GM19467 (cell line): Measurements from ENCODE around the gene PIAS1.
"Not testable (repeated sequence)": the region's sequence is repeated elsewhere in the genome, so short reads cannot be mapped to it uniquely, and the experiment has no call there.

Experiments used
- ATAC-seq: cut with Tn5 transposase; IDR thresholded peaks from one replicate; pipeline ENCODE4 v1.9.1; 2021; ENCODE audit warnings: mild to moderate bottlenecking, moderate library complexity; ENCODE audit not compliant: unreplicated experiment

PIAS1 gene

DNA sequence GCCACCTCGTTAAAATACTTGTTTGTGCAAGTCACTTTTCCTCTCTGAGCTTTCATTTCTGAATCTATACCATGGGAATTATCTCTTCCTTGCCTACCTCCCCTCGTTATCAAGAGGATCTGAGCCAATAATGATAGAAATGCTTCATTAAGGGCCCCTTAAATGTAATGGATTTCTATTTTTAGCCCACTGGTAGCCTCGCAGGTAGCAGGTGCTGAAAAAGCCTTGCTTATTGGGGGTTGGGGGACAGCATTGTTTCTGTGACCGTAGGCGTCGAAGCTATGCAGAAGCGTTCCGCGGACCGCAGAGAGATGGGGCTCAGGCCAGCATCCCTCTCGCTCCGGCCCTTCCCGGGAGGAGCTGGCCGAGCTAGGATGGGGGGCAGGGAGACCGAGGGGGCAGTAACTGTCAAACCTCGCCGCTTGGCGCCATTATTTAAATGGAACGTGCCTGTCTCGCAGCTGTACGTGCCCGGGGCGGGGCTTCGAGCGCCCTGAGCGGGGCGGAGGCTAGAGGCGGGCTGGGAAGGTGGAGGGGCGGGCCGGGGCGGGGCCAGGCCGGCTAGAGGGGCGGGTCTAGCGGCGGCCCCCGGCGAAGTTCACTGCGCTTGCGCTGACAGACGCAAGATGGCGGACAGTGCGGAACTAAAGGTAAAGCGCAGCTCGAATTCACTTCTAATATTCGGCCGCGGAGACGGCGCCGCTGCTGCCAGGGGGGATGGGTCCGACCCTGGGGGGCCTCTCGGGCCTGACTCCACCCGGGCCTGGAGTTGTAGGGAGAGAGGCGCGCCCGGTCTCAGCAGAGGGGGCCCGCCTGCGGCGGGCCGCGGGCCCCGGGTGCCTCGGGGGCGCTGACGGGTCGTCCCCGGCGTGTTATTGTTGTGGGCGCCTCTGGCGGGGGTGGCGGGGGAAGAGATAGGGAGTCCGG is at the start of gene PIAS1:
PIAS1 (plus strand) TSS at position 615 of the 927 bp plus-strand sequence; CDS start at position 627, 12 bp downstream.
- ATAC-seq = peak; percentile 80

DNA sequence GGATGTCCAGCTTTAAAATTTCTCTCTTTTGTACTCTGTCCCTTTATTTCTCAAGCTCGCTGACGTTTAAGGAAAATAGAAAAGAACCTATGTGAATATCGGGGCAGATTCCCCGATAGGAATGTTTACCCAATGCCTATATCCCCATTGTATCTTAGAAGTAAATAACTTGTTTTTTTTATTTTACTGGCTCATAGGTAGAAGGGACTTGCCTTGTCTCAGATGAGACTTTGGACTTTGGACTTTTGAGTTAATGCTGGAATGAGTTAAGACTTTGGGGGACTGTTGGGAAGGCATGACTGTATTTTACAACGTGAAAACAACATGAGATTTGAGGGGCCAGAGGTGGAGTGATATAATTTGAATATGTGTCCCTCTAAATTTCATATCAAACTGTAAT is 46.5 kb upstream of the PIAS1 start:
- ATAC-seq = not testable (repeated sequence)

DNA sequence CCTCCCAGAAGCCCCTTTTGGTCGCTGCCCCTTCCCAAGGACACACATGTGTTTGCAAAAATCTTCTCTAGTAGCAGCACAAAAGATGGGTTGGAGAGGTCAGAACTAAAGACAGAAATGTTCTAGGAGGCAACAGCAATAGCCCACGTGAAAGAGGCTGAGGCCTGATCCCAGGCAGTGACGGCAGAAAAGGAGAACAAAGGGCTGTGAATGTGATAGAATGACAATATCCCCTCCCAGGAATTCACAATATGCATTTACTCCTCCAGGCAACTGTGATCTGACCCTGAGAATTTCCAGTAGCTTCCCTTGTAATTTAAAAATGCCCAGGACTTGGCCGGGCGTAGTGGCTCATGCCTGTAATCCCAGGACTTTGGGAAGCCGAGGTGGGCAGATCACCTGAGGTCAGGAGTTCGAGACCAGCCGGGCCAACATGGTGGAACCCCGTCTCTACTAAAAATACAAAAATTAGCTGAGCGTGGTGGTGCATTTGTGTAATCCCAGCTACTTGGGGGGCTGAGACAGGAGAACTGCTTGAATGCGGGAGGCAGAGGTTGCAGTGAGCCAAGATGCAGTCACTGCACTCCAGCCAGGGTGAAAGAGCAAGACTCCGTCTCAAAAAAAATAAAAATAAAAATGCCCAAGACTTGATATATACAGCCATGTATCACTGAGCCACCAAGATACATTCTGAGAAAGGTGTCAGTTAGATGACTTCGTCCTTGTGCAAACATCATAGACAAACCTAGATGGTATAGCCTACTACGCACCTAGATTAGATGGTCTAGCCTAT is 43.6 kb upstream of the PIAS1 start:
- ATAC-seq = no peak

DNA sequence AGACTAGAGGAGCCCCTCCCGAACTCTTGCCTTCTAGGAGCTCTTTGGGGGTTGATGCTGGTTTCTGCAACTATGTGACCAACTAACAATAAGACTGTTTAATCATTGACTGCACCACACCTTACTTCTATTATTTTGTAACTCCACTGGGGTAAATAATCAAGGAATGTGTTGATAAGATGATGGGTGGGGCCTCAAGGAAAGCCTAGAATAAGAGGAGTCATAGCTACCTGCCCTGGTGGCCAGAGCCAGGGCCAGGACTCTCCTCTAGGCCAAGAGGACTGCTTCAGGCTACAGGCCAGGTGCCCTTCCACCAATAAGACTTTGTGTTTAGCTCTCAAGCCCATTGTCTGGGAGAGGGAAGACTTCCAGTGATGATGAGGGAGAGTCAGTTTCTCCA is 41.2 kb upstream of the PIAS1 start:
- ATAC-seq = no peak

DNA sequence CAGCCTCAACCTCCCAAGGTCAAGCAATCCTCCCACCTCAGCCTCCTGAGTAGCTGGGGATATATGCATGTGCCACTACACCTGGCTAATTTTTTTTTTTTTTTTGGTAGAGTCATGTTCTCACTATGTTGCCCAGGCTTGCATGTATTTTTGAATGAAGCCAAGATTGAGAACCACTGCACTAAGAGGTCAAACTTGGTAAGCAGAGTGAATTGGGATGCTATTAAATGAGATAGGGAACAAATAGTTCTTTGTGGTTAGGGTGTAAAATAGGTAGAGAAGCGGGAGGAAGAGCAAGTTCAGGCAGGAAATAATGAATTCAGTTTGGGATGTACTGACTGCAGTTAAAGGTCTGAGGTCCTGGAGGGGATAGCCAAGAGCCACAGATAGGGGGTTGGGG is 39.9 kb upstream of the PIAS1 start:
- ATAC-seq = no peak

DNA sequence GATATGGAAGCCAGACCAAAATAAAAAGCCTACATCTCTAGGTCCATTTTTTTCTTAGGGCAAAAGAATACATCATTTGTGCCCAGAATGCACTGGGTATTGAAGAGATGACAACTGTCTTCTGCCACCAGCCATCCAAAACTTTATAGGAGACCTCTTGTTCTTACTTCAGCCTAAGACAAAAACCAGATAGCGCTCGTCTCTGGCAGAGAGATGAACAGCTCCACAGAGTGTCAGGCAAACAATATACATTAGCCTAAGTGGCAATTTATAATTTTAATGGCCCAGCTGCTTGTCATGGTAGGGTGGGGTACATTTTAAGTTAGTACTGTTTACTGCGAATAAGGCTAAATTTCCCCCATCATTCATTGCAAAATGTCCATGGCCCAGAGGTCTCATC is 38.9 kb upstream of the PIAS1 start:
- ATAC-seq = no peak

DNA sequence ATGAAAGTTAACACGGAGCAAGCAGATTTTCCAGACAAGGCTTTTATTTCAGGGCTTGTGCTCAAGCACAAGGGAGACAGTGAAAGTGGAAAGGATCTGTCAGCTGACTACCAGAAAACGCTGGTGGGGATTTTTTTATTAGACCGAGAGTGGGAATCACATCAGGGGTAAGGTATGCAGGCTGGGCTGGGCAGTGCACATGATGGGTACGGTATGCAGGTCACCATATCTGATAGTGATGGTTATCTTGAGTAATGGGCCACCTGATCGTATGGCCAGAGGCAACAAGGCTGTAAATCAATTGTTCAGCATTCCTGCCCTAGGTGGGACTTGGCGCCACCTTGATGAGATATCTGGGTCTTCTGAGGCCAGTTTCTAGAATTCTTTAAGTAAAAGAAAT is 36.9 kb upstream of the PIAS1 start:
- no peak for ATAC-seq

DNA sequence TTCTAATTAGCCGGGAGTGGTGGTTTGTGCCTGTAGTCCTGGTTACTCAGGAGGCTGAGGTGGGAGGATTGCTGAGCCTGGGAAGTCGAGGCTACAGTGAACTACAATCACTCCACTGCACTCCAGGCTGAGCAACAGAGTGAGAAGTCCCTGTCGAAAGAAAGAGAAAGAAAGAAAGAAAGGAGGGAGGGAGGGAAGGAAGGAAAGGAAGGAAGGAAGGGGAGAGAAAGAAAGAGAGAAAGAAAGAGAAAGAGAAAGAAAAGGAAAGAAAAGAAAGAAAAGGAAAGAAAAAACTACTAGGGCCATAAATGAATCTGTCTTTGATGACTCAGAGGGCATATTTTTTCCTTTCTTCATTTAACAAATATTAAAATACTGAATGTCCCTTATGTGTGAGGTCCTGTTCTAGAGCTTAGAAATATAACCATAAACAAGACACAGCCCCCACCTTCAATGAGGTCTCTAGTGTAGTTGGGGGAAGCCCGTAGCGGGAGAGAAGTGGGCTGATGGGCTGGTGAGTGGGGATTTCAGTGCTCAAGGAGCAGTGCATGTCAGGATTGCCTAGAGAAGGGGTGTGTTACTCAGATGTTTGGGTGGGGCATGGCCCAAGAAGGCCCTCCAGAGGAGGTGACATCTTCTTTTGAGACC is 35.2 kb upstream of the PIAS1 start:
- ATAC-seq = no peak

DNA sequence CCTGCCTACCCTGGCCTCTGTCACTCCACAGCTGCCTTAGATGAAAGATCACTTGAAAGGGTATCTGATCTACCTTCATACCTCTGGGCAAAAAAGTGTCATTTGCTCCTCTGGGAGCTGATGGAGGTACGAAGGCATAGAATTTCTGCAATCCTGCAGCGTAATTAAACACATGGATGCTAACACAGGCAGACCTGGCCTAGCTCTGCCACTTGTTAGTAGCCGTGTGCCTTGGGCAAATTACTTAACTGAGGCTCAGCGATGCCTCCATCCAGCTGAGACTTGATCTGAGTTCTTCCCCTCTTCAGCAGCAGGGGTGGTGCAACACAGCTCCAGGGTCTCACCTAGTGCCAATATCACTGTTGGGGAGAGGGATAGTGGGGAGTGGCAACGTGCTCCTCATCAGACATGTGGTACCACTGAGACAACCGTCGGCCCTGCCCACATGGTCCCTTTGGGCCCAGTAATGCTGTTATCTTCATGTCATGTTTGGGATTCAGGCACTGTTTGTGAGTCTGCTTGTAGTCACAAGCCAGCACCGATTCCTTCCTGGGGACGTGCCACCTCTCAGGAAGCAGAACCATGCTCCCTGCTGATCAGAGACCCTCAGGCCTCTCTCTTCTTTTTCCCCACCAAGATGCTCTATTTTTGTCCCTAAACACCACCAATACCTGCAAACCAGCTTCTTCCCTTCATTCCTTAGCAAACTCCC is 34.1 kb upstream of the PIAS1 start:
- ATAC-seq = no peak

DNA sequence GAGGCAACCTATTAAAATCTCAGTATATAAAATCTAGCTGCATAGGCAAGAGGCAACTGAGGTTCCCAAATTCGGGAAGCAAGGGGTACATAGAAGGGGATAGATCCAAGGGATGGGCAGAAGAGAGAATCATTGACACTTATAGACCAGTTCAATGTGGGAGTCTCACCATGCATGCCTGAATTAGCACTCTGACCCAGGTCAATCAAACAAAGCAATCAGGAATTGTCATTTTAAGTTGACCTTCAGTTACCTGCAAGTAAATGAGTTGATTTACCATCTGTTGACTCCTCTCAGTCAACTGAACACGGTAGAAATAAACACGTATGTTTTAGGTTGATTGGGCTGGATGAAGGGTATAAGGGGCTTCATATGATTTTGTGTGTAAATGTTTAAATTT is 33.4 kb upstream of the PIAS1 start:
- no peak for ATAC-seq

DNA sequence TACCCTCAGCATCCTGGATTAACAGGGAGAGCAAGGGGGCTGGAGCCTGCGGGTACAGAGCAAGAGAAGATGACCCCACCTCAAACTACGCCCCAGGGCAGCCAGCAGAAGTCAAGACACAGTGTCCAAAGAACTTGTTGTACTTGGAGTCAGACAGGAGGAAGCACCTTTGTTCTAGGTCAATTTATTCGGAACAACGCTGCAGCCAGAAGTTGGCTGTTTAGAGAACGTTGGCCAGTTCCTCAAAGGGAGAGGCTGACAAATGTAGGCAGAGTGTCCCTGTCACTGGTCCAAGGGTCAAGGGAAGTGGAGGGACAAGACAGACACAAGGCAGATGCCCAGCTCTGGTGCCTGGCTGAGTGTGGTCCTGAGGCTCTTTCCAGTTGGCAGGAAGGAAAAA is 32.1 kb upstream of the PIAS1 start:
- no peak for ATAC-seq

DNA sequence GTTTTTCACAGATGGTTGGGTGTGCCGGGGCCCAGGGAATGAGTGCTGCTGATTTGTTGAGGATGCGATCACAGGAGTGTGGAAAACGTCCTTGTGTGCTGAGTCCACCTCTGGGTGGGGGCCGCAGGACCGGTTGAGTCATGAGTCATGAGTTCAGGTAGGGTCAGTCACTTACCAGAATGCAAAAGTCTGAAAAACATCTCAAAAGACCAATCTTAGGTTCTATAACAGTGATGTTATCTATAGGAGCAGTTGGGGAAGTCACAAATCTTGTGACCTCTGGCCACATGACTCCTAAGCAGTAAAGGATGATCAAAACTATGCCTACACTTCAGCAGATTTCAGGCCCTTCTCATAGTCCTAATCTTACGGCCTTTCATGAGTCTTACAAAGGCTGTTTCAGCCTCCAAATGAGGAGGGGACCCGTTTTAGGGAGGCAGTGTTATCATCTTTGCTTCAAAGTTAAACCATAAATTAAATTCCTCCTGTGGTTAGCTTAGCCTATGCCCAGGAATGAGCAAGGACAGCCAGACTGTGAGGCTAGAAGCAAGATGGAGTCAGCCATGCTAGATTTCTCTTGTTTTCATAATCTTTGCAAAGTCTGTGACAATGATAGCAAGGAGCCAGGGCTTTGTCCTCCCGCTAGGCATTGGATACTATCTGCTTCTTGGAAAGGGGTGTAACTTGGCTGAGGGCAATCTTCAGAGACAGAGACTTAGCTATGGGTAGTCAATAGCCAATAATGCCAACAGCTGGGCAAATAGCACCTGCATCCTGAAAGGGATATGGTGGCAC is 30.6 kb upstream of the PIAS1 start:
- ATAC-seq = no peak

DNA sequence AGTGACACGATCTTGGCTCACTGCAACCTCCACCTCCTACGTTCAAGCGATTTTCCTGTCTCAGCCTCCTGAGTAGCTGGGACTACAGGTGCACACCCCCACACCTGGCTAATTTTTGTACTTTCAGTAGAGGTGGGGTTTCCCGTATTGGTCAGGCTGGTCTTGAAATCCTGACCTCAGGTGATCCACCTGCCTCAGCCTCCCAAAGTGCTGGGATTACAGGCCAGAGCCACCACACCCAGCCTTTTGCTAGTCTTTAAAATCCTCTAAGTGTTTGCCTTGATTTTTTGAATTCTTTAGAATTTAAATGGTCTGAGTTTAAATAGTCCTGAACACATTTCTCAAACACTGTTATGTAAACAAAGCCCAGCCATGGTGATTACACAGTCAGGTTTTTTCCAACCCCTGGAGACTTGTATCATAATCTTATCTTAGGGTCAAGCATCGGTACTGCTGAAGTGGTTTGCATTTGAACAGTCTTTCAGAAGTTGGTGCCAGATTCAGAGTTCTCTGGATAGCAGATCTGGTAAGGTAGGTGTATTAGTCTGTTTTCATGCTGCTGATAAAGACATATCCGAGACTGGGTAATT is 28.2 kb upstream of the PIAS1 start:
- ATAC-seq = no peak

DNA sequence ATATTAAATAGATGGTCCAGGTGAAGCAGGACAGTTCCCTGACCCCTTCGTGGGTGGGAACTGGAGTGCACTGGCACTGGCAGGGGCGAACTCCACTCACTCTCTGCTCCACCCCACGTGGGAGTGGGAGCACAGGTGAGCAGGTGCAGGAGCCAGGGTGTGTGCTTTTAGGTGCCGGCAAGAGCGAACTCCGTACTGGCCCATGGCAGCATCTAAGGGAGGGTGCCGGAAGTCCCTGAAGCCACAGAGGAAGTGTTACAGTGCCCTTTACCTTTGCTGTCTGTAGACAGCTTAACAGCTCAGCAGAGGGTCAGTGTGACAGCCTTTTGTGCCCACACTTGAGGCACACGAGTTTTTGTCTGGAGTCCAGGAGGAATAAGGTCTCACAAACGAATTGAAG is 26.7 kb upstream of the PIAS1 start:
- no peak for ATAC-seq

DNA sequence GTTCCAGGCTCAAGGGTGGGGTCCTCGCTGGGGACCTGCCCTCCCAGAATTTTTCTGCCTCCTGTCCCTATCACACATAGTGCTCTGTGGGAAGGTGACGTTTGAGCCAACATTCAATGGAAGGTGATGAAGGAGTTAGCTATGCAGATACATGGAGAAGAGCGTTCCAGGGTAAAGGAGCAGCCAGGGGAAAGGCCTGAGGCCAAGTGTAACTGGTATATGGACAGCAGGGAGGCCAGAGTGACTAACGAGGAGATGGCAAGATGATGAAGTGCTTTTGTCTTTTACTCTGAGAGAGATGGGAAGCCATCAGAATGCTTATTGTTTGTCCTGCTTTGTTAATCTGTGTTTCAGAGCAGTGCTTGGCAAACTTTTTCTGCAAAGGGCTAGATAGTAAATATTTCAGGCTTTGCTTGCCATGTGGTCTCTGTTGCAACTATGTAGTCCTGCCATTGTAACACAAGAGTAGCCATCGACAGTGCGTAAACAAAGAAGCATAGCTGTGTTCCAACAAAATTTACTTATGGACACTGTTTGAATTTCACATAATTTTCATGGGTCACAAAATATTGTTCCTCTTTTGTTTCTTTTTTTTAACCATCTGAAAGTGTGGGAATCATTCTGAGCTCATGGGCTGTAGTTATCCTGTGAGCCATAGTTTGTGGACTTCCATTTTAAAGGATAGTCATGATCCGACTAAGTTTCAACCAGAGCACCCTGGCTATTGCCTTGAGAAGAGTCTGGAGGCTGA is 25.8 kb upstream of the PIAS1 start:
- no peak for ATAC-seq

DNA sequence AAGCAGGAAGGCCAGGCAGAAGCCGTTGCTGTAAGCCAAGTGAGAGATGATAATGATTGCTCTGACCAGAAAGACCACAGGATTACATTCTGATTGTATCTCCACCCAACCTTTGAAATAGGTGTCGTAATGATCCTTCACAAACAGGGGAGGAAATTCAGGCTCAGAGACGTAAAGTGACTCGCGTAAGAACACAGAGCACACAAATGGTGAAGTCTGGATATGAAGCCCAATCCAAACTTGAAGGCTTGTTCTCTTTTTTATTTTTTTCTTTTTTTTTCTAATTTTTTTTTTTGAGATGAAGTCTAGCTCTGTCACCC is 25.3 kb upstream of the PIAS1 start:
- no peak for ATAC-seq

DNA sequence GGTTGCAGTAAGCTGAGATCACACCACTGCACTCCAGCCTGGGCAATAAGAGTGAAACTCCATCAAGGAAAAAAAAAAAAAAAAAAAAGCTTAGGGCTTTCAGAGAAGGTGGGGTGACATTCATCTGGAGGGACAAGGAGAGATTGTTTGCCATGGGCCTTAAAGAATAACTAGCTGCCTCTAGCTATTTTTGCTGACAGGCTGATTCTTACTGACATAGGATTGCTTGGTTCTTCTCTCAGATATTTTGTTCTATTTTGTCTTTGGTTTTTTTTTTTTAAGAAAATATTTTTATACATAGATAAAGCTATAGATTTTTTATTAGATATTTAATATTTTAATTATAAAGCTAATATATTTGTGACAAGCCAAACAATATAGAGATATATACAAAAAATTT is 24.2 kb upstream of the PIAS1 start:
- no peak for ATAC-seq

DNA sequence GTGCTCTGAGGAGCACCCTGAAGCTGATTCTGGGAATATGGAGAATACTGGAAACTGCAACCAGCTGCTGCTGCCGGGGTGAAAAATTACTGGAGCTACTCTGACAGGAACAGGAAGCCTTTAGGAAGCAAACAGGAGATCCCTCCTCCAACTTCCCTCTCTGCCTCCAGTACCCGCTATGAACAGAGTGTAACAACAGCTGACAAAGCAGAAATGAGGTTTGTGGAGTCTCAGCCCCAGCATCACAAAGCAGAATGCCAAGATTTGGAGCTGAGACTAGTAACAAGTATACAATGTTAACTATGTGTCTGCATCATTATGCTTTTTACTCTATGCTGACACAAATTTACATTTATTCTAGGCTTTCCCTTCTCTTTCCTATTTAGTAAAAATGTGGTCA is 22.7 kb upstream of the PIAS1 start:
- ATAC-seq = no peak

DNA sequence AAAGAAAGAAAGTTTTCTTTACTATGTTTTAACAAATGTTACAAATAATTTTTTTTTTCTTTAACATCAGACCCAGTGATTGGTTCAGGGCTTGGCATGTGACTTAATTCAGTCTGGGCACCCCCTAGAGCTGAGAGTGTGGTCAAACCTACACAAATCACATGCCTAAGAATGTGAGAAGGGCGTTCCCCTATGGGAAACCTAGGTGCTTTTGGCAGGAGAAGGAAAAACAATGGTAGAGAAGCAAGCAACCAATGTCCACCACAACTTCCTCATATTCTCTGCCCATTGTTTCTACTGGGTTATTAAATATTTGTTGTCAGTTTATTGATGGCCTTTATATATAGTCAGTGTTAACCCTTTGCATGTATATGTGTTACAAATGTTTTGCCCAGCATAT is 21.4 kb upstream of the PIAS1 start:
- ATAC-seq = no peak
